A549 (cell line): ENCODE results near the gene PIK3CB. TPM values are rescaled to one million over a fixed set of nuclear protein-coding genes. Genes with fewer than 3 reads are reported as not detected.

Experiments used
- ATAC-seq, 2 experiments: fragments of 200-7000 bp in 1 of 2; fragments of >200 bp in 1 of 2; cut with Nextera tagmentation in 1 of 2; cut with Tn5 transposase in 1 of 2; 3 replicates each; pipeline versions ENCODE4 v1.8.0 to v1.9.1; 2018 to 2020; ENCODE audit warnings: mild to moderate bottlenecking in 1 of 2, moderate library complexity in 1 of 2
- CTCF ChIA-PET: fragments of 300-600 bp; sonication (Branson Sonifier 250); formaldehyde crosslinking; extraction: SDS; loops from one replicate; lab custom pipeline; 2021; ENCODE audit warnings: antibody characterized with exemption, inconsistent platforms; lab: Yijun Ruan, JAX
- POLR2A ChIA-PET: fragments of 350-600 bp; formaldehyde crosslinking; extraction: SDS; loops from one replicate; lab custom pipeline; 2021; ENCODE audit warnings: antibody characterized with exemption, inconsistent platforms; lab: Yijun Ruan, JAX
- DNase-seq, 2 experiments: peaks; one replicate each; pipeline versions ENCODE4 v3.0.0 to v3.0.0-alpha.2; 2011 to 2016; ENCODE audit warnings: low read depth in 1 of 2, low spot score in 1 of 2
- FAIRE-seq: peaks from 2 replicates; lab custom pipeline; 2011; peaks lifted over from hg19 to GRCh38; lab: Jason Lieb, UNC
- H3K27ac ChIP-seq, 2 experiments: fragments of >200 bp; sonication (Bioruptor Twin); formaldehyde crosslinking; 3 replicates each; pipeline ENCODE4 v1.5.1; 2016 to 2017
- H3K4me1 ChIP-seq: fragments of >200 bp; sonication (Bioruptor Twin); formaldehyde crosslinking; 3 replicates; pipeline ENCODE4 v1.6.1; 2016
- H3K4me2 ChIP-seq: fragments of >200 bp; sonication (Bioruptor Twin); formaldehyde crosslinking; 3 replicates; pipeline ENCODE4 v1.6.1; 2016
- H3K4me3 ChIP-seq: fragments of >200 bp; sonication (Bioruptor Twin); formaldehyde crosslinking; 3 replicates; pipeline ENCODE4 v1.5.1; 2016
- H3K9me3 ChIP-seq: fragments of >200 bp; sonication (Bioruptor Twin); formaldehyde crosslinking; 3 replicates; pipeline ENCODE4 v1.6.1; 2016
- ATOH8 ChIP-seq: fragments of 250-450 bp; sonication (Bioruptor Pico); IDR thresholded peaks from 2 replicates; pipeline ENCODE4 v1.5.0; 2020; ENCODE audit warnings: low read depth, mild to moderate bottlenecking, moderate library complexity
- BHLHE40 ChIP-seq: IDR thresholded peaks from 2 replicates; pipeline ENCODE4 v1.6.1; 2012; ENCODE audit warnings: low read depth, low read length, inconsistent platforms
- CBX2 ChIP-seq: fragments of 200-600 bp; sonication (generic); IDR thresholded peaks from 2 replicates; pipeline ENCODE4 v1.6.1; 2016; ENCODE audit warnings: low read depth, mild to moderate bottlenecking, borderline replicate concordance
- CHD4 ChIP-seq: fragments of 200-600 bp; sonication (generic); IDR thresholded peaks from 2 replicates; pipeline ENCODE4 v1.6.1; 2016; ENCODE audit warnings: antibody characterized with exemption, mild to moderate bottlenecking, borderline replicate concordance
- CTCF ChIP-seq: fragments of >200 bp; sonication (Bioruptor Twin); formaldehyde crosslinking; IDR thresholded peaks from 3 replicates; pipeline ENCODE4 v1.5.1; 2016
- FOSB ChIP-seq: fragments of 250-450 bp; sonication (Bioruptor Pico); IDR thresholded peaks from 2 replicates; pipeline ENCODE4 v1.5.0; 2020; ENCODE audit warnings: mild to moderate bottlenecking, moderate library complexity
- FOSL2 ChIP-seq, 2 experiments: fragments of 450-650 bp in 1 of 2; fragments of >200 bp in 1 of 2; sonication (Bioruptor Twin) in 1 of 2; formaldehyde crosslinking; IDR thresholded peaks; 2 replicates each; pipeline versions ENCODE4 v1.5.0 to v1.6.1; 2016 to 2020; ENCODE audit warnings: mild to moderate bottlenecking in 1 of 2, moderate library complexity in 1 of 2
- HDAC2 ChIP-seq: fragments of 200-600 bp; sonication (generic); IDR thresholded peaks from 2 replicates; pipeline ENCODE4 v1.6.1; 2016
- HMGXB4 ChIP-seq: fragments of 250-450 bp; sonication (Bioruptor Pico); IDR thresholded peaks from 2 replicates; pipeline ENCODE4 v1.5.0; 2021; ENCODE audit warnings: mild to moderate bottlenecking, moderate library complexity, borderline replicate concordance
- HOXB13 ChIP-seq: fragments of 250-450 bp; sonication (Bioruptor Pico); IDR thresholded peaks from 2 replicates; pipeline ENCODE4 v1.5.0; 2020; ENCODE audit warnings: low read depth, mild to moderate bottlenecking, moderate library complexity
- JUN ChIP-seq, 2 experiments: fragments of >200 bp; sonication (Bioruptor Twin); formaldehyde crosslinking; IDR thresholded peaks; 2 replicates in 1 of 2; 3 replicates in 1 of 2; pipeline ENCODE4 v1.6.1; 2016 to 2017
- JUNB ChIP-seq: fragments of >200 bp; sonication (Bioruptor Twin); formaldehyde crosslinking; IDR thresholded peaks from 2 replicates; pipeline ENCODE4 v1.6.1; 2016
- KDM1A ChIP-seq: fragments of 200-600 bp; sonication (generic); IDR thresholded peaks from 2 replicates; pipeline ENCODE4 v1.6.1; 2016; ENCODE audit warnings: low read depth, mild to moderate bottlenecking
- KDM5A ChIP-seq: fragments of 200-600 bp; sonication (generic); IDR thresholded peaks from 2 replicates; pipeline ENCODE4 v1.6.1; 2016; ENCODE audit warnings: antibody characterized with exemption, mild to moderate bottlenecking
- MAFK ChIP-seq: fragments of 450-650 bp; IDR thresholded peaks from 2 replicates; pipeline ENCODE4 v1.6.1; 2014; ENCODE audit not compliant: partially characterized antibody
- MAX ChIP-seq: IDR thresholded peaks from 2 replicates; pipeline ENCODE4 v1.6.1; 2012
- MAZ ChIP-seq: fragments of 150-350 bp; IDR thresholded peaks from 2 replicates; pipeline ENCODE4 v1.6.1; 2014; ENCODE audit warnings: antibody characterized with exemption, low read depth, low read length, borderline replicate concordance
- NFE2L2 ChIP-seq: fragments of 150-350 bp; conservative IDR thresholded peaks from 2 replicates; pipeline ENCODE4 v1.6.1; 2014; ENCODE audit warnings: low read length
- RARB ChIP-seq: fragments of 250-450 bp; sonication (Bioruptor Pico); IDR thresholded peaks from 2 replicates; pipeline ENCODE4 v1.8.0; 2021; ENCODE audit warnings: mild to moderate bottlenecking, moderate library complexity
- RCOR1 ChIP-seq: fragments of 150-350 bp; IDR thresholded peaks from 2 replicates; pipeline ENCODE4 v1.6.1; 2014; ENCODE audit warnings: antibody characterized with exemption, low read length, low read depth
- RFX5 ChIP-seq: fragments of 450-650 bp; IDR thresholded peaks from 2 replicates; pipeline ENCODE4 v1.7.1; 2014; ENCODE audit warnings: antibody characterized with exemption, mild to moderate bottlenecking, moderate library complexity
- SMC3 ChIP-seq: fragments of >200 bp; sonication (Bioruptor Twin); formaldehyde crosslinking; IDR thresholded peaks from 3 replicates; pipeline ENCODE4 v1.6.1; 2018; ENCODE audit warnings: inconsistent platforms
- TFCP2L1 ChIP-seq: fragments of 250-450 bp; sonication (Bioruptor Pico); IDR thresholded peaks from 2 replicates; pipeline ENCODE4 v1.5.0; 2021; ENCODE audit warnings: mild to moderate bottlenecking
- USF2 ChIP-seq: fragments of 450-650 bp; IDR thresholded peaks from 2 replicates; pipeline ENCODE4 v1.6.1; 2014; ENCODE audit warnings: antibody characterized with exemption
- ZC3H11A ChIP-seq: fragments of 450-650 bp; IDR thresholded peaks from 2 replicates; pipeline ENCODE4 v1.6.1; 2014; ENCODE audit warnings: antibody characterized with exemption, mild to moderate bottlenecking
- ZSCAN20 ChIP-seq: fragments of 250-450 bp; sonication (Bioruptor Pico); IDR thresholded peaks from 2 replicates; pipeline ENCODE4 v1.8.0; 2022; ENCODE audit warnings: mild to moderate bottlenecking, moderate library complexity
- WGBS: methylation state at CpG from one replicate; pipeline ENCODE4 v1.1.6; 2017; ENCODE audit errors: missing lambda C conversion rate; 5-methylcytosine and 5-hydroxymethylcytosine counted together
- polyA plus RNA-seq, 4 experiments: library from polyadenylated mRNA; depleted of rRNA in 3 of 4; stranded (reverse); fragments of >200 nt; fragmentation: RNase III in 1 of 4; extraction: RNeasy Plus Mini Kit Qiagen cat#74134 plus additional on column Dnase treatment in 1 of 4; gene quantifications; 2 replicates in 3 of 4; 3 replicates in 1 of 4; pipeline ENCODE4 v1.2.3, GENCODE V29; 2011 to 2017

Gene PIK3CB
- polyA plus RNA-seq, 2 of the 4 experiments (the other 2 are of a cell fraction), result 20.7 to 23.3 TPM

GRCh38 chr3:138692152-138692551 is 142.6 kb downstream of the PIK3CB start:
- ATAC-seq, result no peak
- no peak overlapping the region for H3K27ac ChIP-seq
- no peak for FAIRE-seq
- H3K4me3 ChIP-seq, result no peak overlapping the region
- no peak overlapping the region for H3K4me2 ChIP-seq
- CTCF ChIA-PET, result interaction anchor here (1.2 to 12.9 kb wide), 2 partner anchors 97 to 225 kb away, joined by 4 to 143 read pairs; no protein-coding TSS in a partner anchor
- DNase-seq, result no peak
- POLR2A ChIA-PET, result no interaction called here
- H3K4me1 ChIP-seq, result peaks cover 43% of the 10 kb centered on the region
- WGBS, result 89% methylated on average over 3 of the region's 3 CpGs
- TF ChIP-seq RFX5 (no peak), HDAC2 (no peak), JUN (IDR thresholded peaks at IDR 0.05) (no peak), RCOR1 (no peak), KDM5A (no peak), ZSCAN20 (CRISPR knock-in tag) (no peak), RARB (CRISPR knock-in tag) (no peak), USF2 (no peak), TFCP2L1 (CRISPR knock-in tag) (no peak), ZC3H11A (no peak), BHLHE40 (no peak), SMC3 (no peak), HOXB13 (CRISPR knock-in tag) (no peak), HMGXB4 (no peak), CBX2 (no peak), MAX (no peak), KDM1A (no peak), ATOH8 (CRISPR knock-in tag) (no peak), JUNB (no peak)
- H3K9me3 ChIP-seq, result no peaks in the 10 kb centered on the region

- no peak for ATAC-seq
- H3K9me3 ChIP-seq, result no peaks in the 10 kb centered on the region
- TF ChIP-seq MAZ, result no peak
- no peak for TF ChIP-seq CHD4
- TF ChIP-seq FOSB (CRISPR knock-in tag), result no peak
- no peak for TF ChIP-seq CTCF
- TF ChIP-seq MAFK, result no peak
- TF ChIP-seq ATOH8 (CRISPR knock-in tag), result no peak
- TF ChIP-seq NFE2L2, result no peak
- TF ChIP-seq RARB (CRISPR knock-in tag), result no peak
- no peak for TF ChIP-seq TFCP2L1 (CRISPR knock-in tag)
- TF ChIP-seq FOSL2 (IDR thresholded peaks at IDR 0.05), result no peak
- TF ChIP-seq FOSL2 (CRISPR knock-in tag; IDR thresholded peaks at IDR 0.05), result no peak
- no peak for TF ChIP-seq JUN (IDR thresholded peaks at IDR 0.05)
- DNase-seq, result no peak
- ChIA-PET POLR2A (no interaction called here), CTCF (interaction anchor here (1.2 to 12.9 kb wide), 2 partner anchors 97 to 226 kb away, joined by 4 to 143 read pairs; no protein-coding TSS in a partner anchor)
- peaks cover 51% of the 10 kb centered on the region for H3K4me1 ChIP-seq
- FAIRE-seq, result no peak
- 89% methylated on average over 1 of the region's 1 CpG for WGBS
- H3K4me2 ChIP-seq, result no peak overlapping the region
- H3K4me3 ChIP-seq, result no peak overlapping the region
- H3K27ac ChIP-seq, result no peak overlapping the region
Measured at GRCh38 chr3:138691351-138691750, 143.4 kb downstream of the PIK3CB start.
